Hematopoietic multipotent progenitor cell treated with erythropoietin and hydrocortisone succinate and interleukin-3 and kit ligand, for 4 days (in vitro differentiated cells): ENCODE measurements around the gene PCDHGA3.
"Not testable (repeated sequence)": the region's sequence is repeated elsewhere in the genome, so short reads cannot be mapped to it uniquely, and the experiment has no call there.

Experiments used
- DNase-seq: peaks from one replicate; pipeline ENCODE4 v3.0.0-alpha.2; 2015

PCDHGA3 gene

GRCh38 chr5:141343242-141343952 lies at the start of gene PCDHGA3:
TSS of gene PCDHGA3 (plus strand) at chr5:141343829. CDS start at chr5:141344034, 205 bp downstream.
- peak; percentile 48 for DNase-seq

DNA sequence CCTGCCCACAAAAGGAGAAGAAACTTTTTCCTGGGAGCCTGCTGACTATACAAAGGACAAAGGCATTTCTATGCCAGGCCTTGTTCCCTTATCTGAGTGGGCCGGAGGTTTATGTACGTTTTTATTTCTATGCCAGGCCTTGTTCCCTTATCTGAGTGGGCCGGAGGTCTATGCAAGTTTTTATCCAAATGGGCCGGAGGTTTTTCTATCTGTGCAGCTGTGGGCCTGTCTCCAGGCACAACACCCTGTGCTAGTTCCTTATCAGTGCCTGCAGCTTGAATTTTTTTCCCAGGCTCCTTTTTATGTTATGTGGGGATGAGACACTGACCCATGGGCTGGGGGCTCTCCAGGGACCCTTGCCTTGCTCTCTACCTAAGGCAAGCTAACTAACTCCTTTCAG lies 45.3 kb upstream of the PCDHGA3 start:
- DNase-seq: peak; percentile 14

- no peak for DNase-seq
These were observed 39.9 kb upstream of the PCDHGA3 start, which contains the start of gene SLC25A2 for GRCh38 chr5:141303756-141304155. TSS of gene SLC25A2 (minus strand) at chr5:141304049. CDS start at chr5:141303865, 184 bp downstream.

DNA sequence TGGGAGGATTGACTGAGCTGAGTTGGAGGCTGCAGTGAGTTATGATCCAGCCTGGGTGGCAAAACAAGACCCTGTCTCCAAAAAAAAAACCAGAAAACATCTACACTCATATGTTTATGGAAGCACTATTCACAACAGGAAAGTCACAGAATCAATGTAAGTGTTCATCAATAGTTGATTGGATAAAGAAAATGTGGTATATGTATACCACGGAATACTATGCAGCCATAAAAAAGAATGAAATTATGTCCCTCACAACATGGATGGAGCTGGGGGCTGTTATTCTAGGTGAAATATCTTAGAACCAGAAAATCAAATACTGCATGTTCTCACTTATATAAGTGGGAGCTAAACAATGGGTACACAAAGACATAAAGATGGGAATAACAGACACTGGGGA lies 37.0 kb upstream of the PCDHGA3 start:
- no peak for DNase-seq

DNA sequence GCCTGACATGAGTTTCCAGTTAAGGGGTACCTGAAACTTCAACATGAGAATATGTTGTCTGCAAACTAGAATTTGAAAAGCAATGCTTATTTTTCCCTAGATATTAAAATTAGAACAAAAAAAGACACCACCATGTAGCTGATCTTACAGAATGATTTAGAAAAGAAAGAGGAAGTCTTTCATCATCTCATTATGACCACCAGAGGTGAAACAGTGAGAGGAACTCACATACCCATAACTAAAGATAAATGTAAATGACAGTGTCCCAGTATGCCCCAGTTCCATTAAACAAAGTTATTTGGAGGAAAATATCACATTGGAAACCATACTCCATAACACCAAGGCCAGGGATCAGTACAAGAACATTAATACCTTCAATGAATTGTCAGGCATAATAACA lies 29.9 kb upstream of the PCDHGA3 start:
- DNase-seq: peak; percentile 28

DNA sequence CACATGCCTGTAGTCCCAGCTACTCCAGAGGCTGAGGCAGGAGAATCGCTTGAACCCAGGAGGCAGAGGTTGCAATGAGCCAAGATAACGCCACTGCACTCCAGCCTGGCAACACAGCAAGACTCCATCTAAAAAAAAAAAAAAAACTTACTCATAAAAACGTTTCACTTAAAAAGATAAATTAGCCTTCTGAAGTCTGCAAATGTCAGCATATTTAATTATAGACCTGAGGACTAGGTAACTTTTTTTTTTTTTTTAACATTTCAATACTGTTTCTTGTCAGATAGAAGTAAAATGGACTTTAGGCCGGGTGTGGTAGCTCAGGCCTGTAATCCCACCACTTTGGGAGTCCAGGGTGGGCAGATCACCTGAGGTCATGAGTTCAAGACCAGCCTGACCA lies 26.7 kb upstream of the PCDHGA3 start:
- not testable (repeated sequence) for DNase-seq

DNA sequence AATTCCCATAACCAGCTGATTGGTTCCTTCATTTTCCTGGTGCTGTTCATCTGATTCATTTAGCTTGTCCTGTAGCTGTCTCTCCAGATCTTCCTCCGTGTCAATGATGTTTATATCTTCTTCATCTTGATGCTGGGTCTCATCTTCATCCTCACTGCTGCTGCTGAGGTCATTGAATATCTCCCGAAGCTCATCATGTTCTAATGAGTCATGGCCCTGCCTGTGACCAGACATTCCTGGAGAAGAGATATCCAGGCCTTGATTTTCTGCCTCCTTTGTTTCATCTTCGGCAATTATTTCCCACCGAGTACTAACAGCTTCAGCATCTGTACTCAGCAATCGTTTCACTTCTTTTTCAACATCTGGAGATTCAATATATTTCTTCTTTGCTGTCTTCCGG lies 24.4 kb upstream of the PCDHGA3 start:
- no peak for DNase-seq

GRCh38 chr5:141319699-141320098 lies 23.9 kb upstream of the PCDHGA3 start:
- DNase-seq: no peak

GRCh38 chr5:141320225-141321169 lies 23.1 kb upstream of the PCDHGA3 start, which contains the start of gene TAF7:
TSS of gene TAF7 (minus strand) at chr5:141320784. CDS start at chr5:141320044, 740 bp downstream.
- DNase-seq: peak; percentile 97

DNA sequence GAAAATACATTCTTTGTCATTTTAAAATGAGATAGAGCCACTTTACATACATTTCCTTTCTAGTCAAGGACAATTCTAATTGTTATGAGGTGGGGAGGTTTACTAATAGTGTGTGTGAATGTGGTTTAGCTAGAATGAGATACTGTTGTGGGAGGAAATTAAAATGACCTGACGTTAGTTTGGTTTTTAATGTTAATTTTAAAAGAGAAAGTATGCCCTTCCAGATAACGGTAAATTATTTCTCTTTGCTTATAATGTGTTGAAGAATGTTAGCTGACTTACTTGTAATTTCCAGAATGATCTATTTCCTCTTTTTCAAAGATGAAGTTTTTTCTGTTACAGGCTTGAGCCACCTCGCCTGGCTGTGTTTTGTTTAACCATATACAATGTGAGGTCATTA lies 21.4 kb upstream of the PCDHGA3 start:
- DNase-seq: no peak

DNA sequence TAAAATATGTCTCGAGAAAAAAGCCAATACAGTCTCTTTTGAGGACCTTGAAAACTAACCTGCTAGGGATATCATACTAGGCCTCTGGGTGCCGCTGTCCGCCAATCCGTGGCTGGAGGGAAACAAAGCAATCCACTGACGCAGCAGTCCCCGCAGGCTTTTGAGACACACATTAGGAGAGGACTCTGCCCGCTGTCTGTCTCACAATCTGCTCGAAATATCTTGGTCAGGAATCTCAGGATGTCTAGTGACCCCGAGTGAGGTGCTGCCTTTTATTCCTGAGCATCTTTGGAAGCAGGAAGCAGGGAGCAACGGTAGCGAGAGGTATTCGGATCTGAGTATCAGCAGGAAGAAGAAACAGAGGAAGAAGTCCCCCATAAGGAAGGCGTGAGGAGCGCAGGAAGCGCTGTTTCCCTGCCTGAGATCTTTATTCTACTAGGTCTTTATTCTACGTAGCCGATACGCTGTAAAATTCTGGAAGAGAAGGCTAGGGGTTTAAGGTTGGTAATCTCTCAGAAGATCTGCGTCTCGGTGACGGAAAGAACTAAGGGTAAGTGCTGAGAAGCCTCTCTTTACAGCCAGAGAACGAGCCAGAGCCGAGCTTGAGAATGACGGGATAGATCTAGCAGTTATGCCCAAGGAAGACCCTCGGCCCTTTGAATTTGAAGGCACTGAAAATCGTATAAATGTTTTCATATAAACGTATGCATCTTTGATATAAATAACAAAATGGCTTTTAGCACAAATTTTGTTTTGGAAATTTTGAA lies 17.4 kb upstream of the PCDHGA3 start:
- DNase-seq: peak; percentile 46

DNA sequence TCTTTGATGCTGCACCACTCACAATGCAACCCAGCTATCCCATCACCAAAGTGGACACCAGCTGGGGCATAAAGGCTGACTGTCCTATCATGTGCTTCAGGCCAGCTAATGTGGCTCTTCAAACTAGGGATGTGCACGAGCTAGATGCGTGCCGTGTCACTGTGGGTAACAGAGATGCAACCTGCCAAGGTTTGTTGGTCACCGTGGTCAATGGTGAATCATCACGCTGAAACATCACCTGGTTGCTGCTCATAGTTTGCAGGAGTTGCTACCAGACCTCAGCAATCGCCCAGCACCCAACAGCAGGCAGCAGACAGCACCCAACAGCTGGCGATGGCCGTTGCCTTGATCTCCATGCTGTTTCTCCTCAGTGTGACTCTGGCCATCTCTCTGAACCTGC lies 15.4 kb upstream of the PCDHGA3 start:
- no peak for DNase-seq

GRCh38 chr5:141330299-141331080 lies 13.1 kb upstream of the PCDHGA3 start, which contains the start of gene PCDHGA1:
TSS of gene PCDHGA1 (plus strand) at chr5:141330514.
- DNase-seq: peak; percentile 40

GRCh38 chr5:141332571-141332970 lies 11.1 kb upstream of the PCDHGA3 start:
- not testable (repeated sequence) for DNase-seq

DNA sequence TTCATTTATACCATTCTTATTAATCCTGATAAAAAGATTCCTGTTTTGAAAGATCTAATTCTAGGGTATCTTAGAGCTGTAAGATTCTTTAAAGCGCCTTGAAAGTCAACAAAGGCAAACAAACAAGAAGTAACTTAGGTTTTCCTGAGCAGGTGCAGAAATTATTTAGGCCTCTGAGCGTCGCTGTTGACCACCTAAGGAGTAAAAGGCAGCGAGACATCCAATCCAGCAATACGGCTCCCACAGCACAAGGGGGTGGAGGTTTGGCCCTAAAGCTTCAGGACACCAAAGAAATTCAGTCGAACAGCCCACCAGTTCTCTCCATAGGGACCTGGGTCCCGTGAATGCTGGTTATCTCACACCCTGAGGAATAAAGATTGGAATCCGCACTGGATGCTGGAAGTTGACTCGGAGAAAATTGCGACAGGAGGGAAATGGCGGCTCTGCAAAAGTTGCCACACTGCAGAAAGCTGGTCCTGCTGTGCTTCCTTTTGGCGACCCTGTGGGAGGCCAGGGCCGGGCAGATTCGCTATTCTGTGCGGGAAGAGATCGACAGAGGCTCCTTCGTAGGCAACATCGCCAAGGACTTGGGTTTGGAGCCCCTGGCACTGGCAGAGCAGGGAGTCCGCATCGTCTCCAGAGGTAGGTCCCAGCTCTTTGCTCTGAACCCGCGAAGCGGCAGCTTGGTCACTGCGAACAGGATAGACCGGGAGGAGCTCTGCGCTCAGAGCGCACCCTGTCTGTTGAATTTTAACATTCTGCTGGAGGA lies 4.9 kb upstream of the PCDHGA3 start, which contains the start of gene PCDHGA2:
PCDHGA2 (plus strand) TSS at position 223 of the 769 bp plus-strand sequence.
- DNase-seq: peak; percentile 51

GRCh38 chr5:141340781-141341354 lies 2.8 kb upstream of the PCDHGA3 start:
- not testable (repeated sequence) for DNase-seq

- DNase-seq: no peak
These were observed 856 bp upstream of the PCDHGA3 start for GRCh38 chr5:141342773-141343172.

- DNase-seq: no peak
These were observed 379 bp downstream of the PCDHGA3 start for GRCh38 chr5:141343953-141344463.

- no peak for DNase-seq
These were observed 1.7 kb downstream of the PCDHGA3 start for GRCh38 chr5:141345327-141345726.

GRCh38 chr5:141346017-141346416 lies 2.4 kb downstream of the PCDHGA3 start:
- not testable (repeated sequence) for DNase-seq
